Adrenal gland (tissue), 12 donors: Measurements from ENCODE around the gene TAP2. TPM values are rescaled to one million over a fixed set of nuclear protein-coding genes. Genes with fewer than 3 reads are reported as not detected.

ENCODE experiments used
- DNase-seq, 7 donors: peaks; one replicate each; pipeline ENCODE4 v3.0.0-alpha.2; 2019 to 2020
- H3K27ac ChIP-seq, 5 donors: fragments of 200-600 bp; sonication (generic) in 4 of 5; 1 replicate in 3 of 5; 2 replicates in 2 of 5; pipeline versions ENCODE4 v1.5.1 to v1.8.0; 2016 to 2020; ENCODE audit warnings: mild to moderate bottlenecking in 1 of 5
- H3K27me3 ChIP-seq: fragments of 200-600 bp; 2 replicates; pipeline ENCODE4 v1.8.0; 2021
- H3K36me3 ChIP-seq, 2 donors: fragments of 200-600 bp; replicated peaks in 1 of 2; 1 replicate in 1 of 2; 2 replicates in 1 of 2; pipeline versions ENCODE4 v1.5.1 to v1.8.0; 2018 to 2022
- H3K4me1 ChIP-seq, 2 donors: fragments of 200-600 bp; replicated peaks in 1 of 2; 1 replicate in 1 of 2; 2 replicates in 1 of 2; pipeline versions ENCODE4 v1.5.1 to v1.8.0; 2018 to 2021
- H3K4me3 ChIP-seq, 4 donors: fragments of 200-600 bp; sonication (generic) in 3 of 4; one replicate each; pipeline ENCODE4 v1.5.1; 2016 to 2018
- H3K9me3 ChIP-seq, 3 donors: fragments of 200-600 bp; sonication (generic) in 1 of 3; replicated peaks in 1 of 3; 1 replicate in 2 of 3; 2 replicates in 1 of 3; pipeline versions ENCODE4 v1.5.1 to v1.8.0; 2016 to 2021
- CTCF ChIP-seq, 6 experiments: fragments of 450-650 bp in 4 of 6; fragments of 200-600 bp in 2 of 6; sonication (generic) in 1 of 6; IDR thresholded peaks; 1 replicate in 5 of 6; 2 replicates in 1 of 6; pipeline versions ENCODE4 v1.5.1 to v1.8.0; 2016 to 2021; ENCODE audit warnings: antibody characterized with exemption in 6 of 6, mild to moderate bottlenecking in 2 of 6, moderate library complexity in 1 of 6
- POLR2A ChIP-seq, 2 donors: fragments of 450-650 bp; IDR thresholded peaks; one replicate each; pipeline ENCODE4 v1.6.1; 2017; ENCODE audit warnings: antibody characterized with exemption in 2 of 2, mild to moderate bottlenecking in 2 of 2, moderate library complexity in 1 of 2
- WGBS, 4 donors: extraction: QIAGEN DNeasy Blood & Tissue Kit in 2 of 4; methylation state at CpG; one replicate each; pipeline versions ENCODE4 v1.1.5 to v1.1.7; 2013 to 2017; 5-methylcytosine and 5-hydroxymethylcytosine counted together
- intact Hi-C, 2 donors: fragments of 100-400 bp; cut with DNase I; formaldehyde crosslinking; loops; one replicate each; pipeline versions ENCODE4 v1.14.1 to v1.15.0; 2022 to 2023
- polyA plus RNA-seq, 3 donors: library from polyadenylated mRNA; stranded (reverse); fragments of 200-250 nt in 2 of 3; fragments of 350-450 nt in 1 of 3; fragmentation: Illumina TruSeq in 1 of 3; extraction: RNeasy Lipid Tissue Mini Kit (QIAGEN cat#74804) in 1 of 3; gene quantifications; one replicate each; pipeline ENCODE4 v1.2.3, GENCODE V29; 2013 to 2014
- total RNA-seq, 9 donors: library from RNA; depleted of rRNA in 4 of 9; stranded (reverse); fragments of >200 nt in 4 of 9; fragments of 120-200 nt in 1 of 9; fragmentation: NEBNext Ultra II Directional in 1 of 9; extraction: Animal tissue kit (Norgen Biotek cat#: 25700) in 1 of 9; gene quantifications; one replicate each; pipeline versions ENCODE4 v1.1.0 to v1.2.4, GENCODE V29; 2013 to 2023
- donor health status: healthy with polysubstance abuse.
- donor health status: Bipolar disorder and iron deficiency.
- donor health status: DM: yes; HTN: yes; CAD: no.
- donor health status: DM: no; HTN: no; CAD: no.
- donor health status: DM: no; HTN: no; CAD: no.
- donor health status: DM: yes; HTN: yes; CAD: no.

The TAP2 gene
- total and polyA plus RNA-seq, 12 donors = 4.8 to 48.0 (median 21.0) TPM

- intact Hi-C loops = no loop called here
- Histone ChIP-seq H3K36me3 (peaks cover 0 to 41% of the 10 kb centered on the region in 2 donors), H3K4me3 (peak within 1 kb of the TSS; percentile 69 to 92 (median 76)), H3K4me1 (peaks cover 14 to 23% of the 10 kb centered on the region in 2 donors), H3K27me3 (no peaks in the 10 kb centered on the region), H3K27ac (peak within 1 kb of the TSS; percentile 91 to 98 (median 96)), H3K9me3 (no peaks in the 10 kb centered on the region)
- peak; percentile 92 to 98 (median 95) for DNase-seq
- peak; percentile 80 to 84 for TF ChIP-seq POLR2A (IDR thresholded peaks at IDR 0.05)
- TF ChIP-seq CTCF (IDR thresholded peaks at IDR 0.05) = peak; percentile 50 to 88 (median 78)
- WGBS, 4 donors = 0 to 1% (median 0%) methylated on average over 26 to 68 of the region's 68 CpGs
These were observed 15.2 kb upstream of the TAP2 start, which contains the start of the genes PSMB9 and TAP1 for GRCh38 chr6:32853541-32854375. TSS of gene PSMB9 (plus strand) at chr6:32854192. CDS start at chr6:32854230, 38 bp downstream. TSS of gene TAP1 (minus strand) at chr6:32853704. CDS start at chr6:32853636, 68 bp downstream.

- DNase-seq = peak; percentile 55 to 76 (median 63)
- Histone ChIP-seq H3K27me3 (no peaks in the 10 kb centered on the region), H3K4me1 (peaks cover 14 to 23% of the 10 kb centered on the region in 2 donors), H3K36me3 (peaks cover 0 to 42% of the 10 kb centered on the region in 2 donors), H3K27ac (peak overlapping the region; percentile 91 to 98 (median 96)), H3K9me3 (no peaks in the 10 kb centered on the region), H3K4me3 (peak overlapping the region; percentile 69 to 92 (median 76))
- WGBS, 4 donors = 1% methylated on average over 17 to 41 of the region's 41 CpGs
- TF ChIP-seq POLR2A (IDR thresholded peaks at IDR 0.05) (peak in 1 of 2 donors; percentile 14), CTCF (IDR thresholded peaks at IDR 0.05) (no peak)
- intact Hi-C loops = no loop called here
These were observed 14.5 kb upstream of the TAP2 start for GRCh38 chr6:32852844-32853540.

GRCh38 chr6:32852018-32852843 is 13.7 kb upstream of the TAP2 start:
- Histone ChIP-seq H3K27ac (peak overlapping the region; percentile 91 to 98 (median 96)), H3K9me3 (no peaks in the 10 kb centered on the region), H3K27me3 (no peaks in the 10 kb centered on the region), H3K4me1 (peaks cover 14 to 23% of the 10 kb centered on the region in 2 donors), H3K4me3 (peak overlapping the region in 3 of 4 donors; percentile 71 to 92 (median 80)), H3K36me3 (peaks cover 0 to 44% of the 10 kb centered on the region in 2 donors)
- 44 to 61% (median 46%) methylated on average over 18 to 23 of the region's 23 CpGs for WGBS, 4 donors
- peak in 5 of 7 donors; percentile 49 to 61 (median 58) for DNase-seq
- no peak for TF ChIP-seq CTCF (IDR thresholded peaks at IDR 0.05)
- no peak for TF ChIP-seq POLR2A (IDR thresholded peaks at IDR 0.05)
- intact Hi-C loops = no loop called here
